ENCODE measurements around the gene LRFN2. TPM values are rescaled to one million over a fixed set of nuclear protein-coding genes. Genes with fewer than 3 reads are reported as not detected.

Gene LRFN2
- total and polyA plus RNA-seq, 2 donors: 0.11 to 0.38 TPM

DNA sequence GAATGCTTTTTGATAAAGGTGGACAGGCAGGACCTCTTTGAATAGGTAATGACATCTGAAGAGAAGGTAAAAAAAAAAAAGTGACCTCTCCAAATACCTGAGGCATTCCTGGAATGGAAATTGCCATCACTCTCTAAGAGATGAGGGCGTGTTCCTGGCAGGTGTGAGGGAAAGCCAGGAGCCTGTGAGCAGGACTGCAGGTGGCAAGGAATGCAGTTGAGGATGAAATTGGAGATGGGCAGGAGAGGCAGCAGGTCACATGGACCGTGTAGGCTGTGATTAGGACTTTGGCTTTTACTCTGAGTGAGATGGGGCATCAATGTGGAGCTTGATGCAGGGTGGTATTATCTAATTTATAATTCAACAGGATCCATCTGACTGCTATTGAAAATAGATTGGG, 227.4 kb downstream of the LRFN2 start:
- no peaks in the 10 kb centered on the region for H3K36me3 ChIP-seq (ENCODE audit: control insufficient read depth in 2 of 2, insufficient read depth in 2 of 2, low read length in 1 of 2)
- WGBS: 66% methylated on average over 2 of the region's 2 CpGs

DNA sequence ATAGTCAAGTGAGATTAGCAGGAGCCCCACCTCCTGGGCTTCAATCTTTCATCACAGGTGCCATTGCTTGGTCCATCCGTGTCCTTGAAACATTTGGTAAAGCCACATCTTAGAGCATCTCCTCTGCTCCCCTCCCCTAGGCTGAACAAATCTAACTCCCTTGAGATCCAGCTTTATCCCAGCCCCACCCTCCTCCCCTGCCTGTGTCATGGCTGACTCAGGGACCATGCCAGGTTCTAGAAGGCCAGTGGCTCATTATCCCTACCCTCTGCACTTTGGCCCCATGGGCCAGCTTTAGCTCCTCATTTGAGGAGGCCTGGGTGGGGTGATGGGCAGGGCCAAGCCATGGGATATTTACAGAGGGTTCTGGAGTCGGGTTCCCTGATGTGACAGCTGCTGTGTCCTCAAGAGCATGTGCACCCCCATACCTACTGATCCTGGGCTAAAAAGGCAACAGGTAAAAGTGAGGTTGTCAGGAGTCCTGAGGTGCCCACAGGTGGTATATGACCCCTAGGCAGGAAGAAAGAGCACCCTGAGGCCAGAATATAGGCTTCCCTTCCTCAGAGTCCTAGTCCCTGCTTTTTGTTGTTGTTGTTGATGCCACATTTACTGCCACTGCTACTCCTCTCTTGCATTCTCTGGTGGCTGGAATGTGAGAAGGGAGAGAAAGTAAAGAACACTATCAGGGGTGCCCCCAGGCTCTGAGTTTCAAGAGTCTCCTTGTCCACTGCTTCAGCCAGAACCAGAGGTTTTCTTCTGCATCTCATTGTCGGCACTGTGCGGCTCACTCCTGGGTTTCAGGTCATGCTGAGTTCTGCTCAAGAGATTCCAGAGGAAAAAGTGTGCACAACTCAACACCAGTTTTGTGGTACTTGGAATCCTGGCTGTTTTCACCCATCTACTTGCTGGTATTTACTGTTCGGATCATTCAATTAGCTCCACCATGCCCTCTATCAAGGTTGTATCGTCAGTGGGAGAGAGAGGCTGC, 228.4 kb downstream of the LRFN2 start:
- no peak for DNase-seq (ENCODE audit: low read depth in 6 of 9, low spot score in 9 of 9)
- Histone ChIP-seq H3K27me3 (ENCODE audit: control insufficient read depth in 2 of 2, insufficient read depth in 1 of 2, low read length in 1 of 2) (no peaks in the 10 kb centered on the region), H3K9me3 (ENCODE audit: control insufficient read depth in 2 of 2, insufficient read depth in 1 of 2, low read length in 1 of 2) (no peaks in the 10 kb centered on the region), H3K4me3 (ENCODE audit: low read length in 2 of 2) (no peak overlapping the region), H3K27ac (ENCODE audit: low read depth in 1 of 2, low read length in 1 of 2) (no peak overlapping the region), H3K4me1 (ENCODE audit: control insufficient read depth in 2 of 2, insufficient read depth in 2 of 2, low read length in 2 of 2) (no peaks in the 10 kb centered on the region), H3K36me3 (ENCODE audit: control insufficient read depth in 2 of 2, insufficient read depth in 2 of 2, low read length in 1 of 2) (no peaks in the 10 kb centered on the region)
- whole genome bisulfite sequencing: 96% methylated on average over 6 of the region's 6 CpGs

More for the DNA sequence above, 227.4 kb downstream of the LRFN2 start:
- Histone ChIP-seq H3K4me3 (ENCODE audit: low read length in 2 of 2) (no peak overlapping the region), H3K9me3 (ENCODE audit: control insufficient read depth in 2 of 2, insufficient read depth in 1 of 2, low read length in 1 of 2) (no peaks in the 10 kb centered on the region), H3K27me3 (ENCODE audit: control insufficient read depth in 2 of 2, insufficient read depth in 1 of 2, low read length in 1 of 2) (no peaks in the 10 kb centered on the region), H3K4me1 (ENCODE audit: control insufficient read depth in 2 of 2, insufficient read depth in 2 of 2, low read length in 2 of 2) (no peaks in the 10 kb centered on the region), H3K27ac (ENCODE audit: low read depth in 1 of 2, low read length in 1 of 2) (no peak overlapping the region)
- no peak for DNase-seq (ENCODE audit: low read depth in 6 of 9, low spot score in 9 of 9)

DNA sequence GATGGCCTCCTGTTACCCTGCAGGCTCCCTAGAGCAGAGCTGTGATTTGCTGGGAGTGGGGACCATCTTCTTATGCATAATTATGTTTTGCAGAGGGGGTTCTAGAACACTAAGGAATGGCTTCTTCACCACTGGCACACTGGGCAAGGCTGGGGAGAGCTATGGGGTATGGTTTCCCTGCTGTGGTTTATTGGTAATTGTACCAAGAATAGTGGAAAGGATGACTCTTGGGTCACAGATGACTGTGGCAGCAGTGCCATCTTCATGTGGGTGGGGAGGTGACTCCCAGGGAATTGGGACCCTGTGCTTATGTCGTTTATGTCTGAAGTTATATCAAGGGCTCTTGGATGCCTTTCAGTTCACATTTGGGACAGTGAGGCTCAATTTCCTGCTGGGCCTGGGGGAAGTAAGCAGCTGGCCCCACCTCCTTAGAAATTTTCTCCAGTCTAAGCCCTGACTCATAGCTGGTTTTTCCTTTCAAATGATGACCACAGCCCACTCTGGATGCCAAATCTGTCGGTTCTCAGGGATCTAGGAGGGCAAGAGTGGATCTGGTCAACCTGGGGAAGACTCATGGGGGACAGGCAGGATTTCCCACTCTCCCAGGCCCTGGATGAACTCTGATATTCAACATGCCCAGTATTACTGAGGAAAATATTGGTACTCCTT, 230.8 kb downstream of the LRFN2 start:
- 88% methylated on average over 2 of the region's 2 CpGs for WGBS
- DNase-seq (ENCODE audit: low read depth in 6 of 9, low spot score in 9 of 9): no peak
- no peaks in the 10 kb centered on the region for H3K9me3 ChIP-seq (ENCODE audit: control insufficient read depth in 2 of 2, insufficient read depth in 1 of 2, low read length in 1 of 2)
- H3K4me3 ChIP-seq (ENCODE audit: low read length in 2 of 2): no peak overlapping the region
- H3K36me3 ChIP-seq (ENCODE audit: control insufficient read depth in 2 of 2, insufficient read depth in 2 of 2, low read length in 1 of 2): no peaks in the 10 kb centered on the region
- H3K27ac ChIP-seq (ENCODE audit: low read depth in 1 of 2, low read length in 1 of 2): no peak overlapping the region
- no peaks in the 10 kb centered on the region for H3K4me1 ChIP-seq (ENCODE audit: control insufficient read depth in 2 of 2, insufficient read depth in 2 of 2, low read length in 2 of 2)
- H3K27me3 ChIP-seq (ENCODE audit: control insufficient read depth in 2 of 2, insufficient read depth in 1 of 2, low read length in 1 of 2): no peaks in the 10 kb centered on the region

DNA sequence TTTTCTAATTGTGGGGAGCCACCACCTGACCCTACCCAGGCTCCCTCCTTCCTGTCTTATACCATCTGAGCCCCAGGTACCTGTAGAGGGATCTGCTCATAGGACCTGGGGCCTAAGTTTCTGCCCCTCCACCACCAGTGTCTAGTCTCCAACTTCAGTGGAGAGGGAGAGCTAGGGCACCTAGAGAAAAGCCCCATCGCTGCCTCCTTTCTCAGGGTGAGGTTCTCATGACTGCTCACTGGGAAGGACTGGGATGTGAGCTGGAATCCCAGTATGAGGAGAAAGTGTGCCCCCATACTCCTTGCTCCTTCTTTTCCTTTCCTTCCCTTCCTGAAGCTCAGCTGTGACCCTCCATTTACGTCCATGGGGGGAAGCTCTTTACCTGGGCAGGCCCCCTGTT, 231.6 kb downstream of the LRFN2 start:
- WGBS: 96% methylated on average over 2 of the region's 2 CpGs
- no peak overlapping the region for H3K27ac ChIP-seq (ENCODE audit: low read depth in 1 of 2, low read length in 1 of 2)
- H3K9me3 ChIP-seq (ENCODE audit: control insufficient read depth in 2 of 2, insufficient read depth in 1 of 2, low read length in 1 of 2): no peaks in the 10 kb centered on the region
- no peaks in the 10 kb centered on the region for H3K4me1 ChIP-seq (ENCODE audit: control insufficient read depth in 2 of 2, insufficient read depth in 2 of 2, low read length in 2 of 2)
- H3K4me3 ChIP-seq (ENCODE audit: low read length in 2 of 2): no peak overlapping the region
- no peaks in the 10 kb centered on the region for H3K36me3 ChIP-seq (ENCODE audit: control insufficient read depth in 2 of 2, insufficient read depth in 2 of 2, low read length in 1 of 2)
- no peaks in the 10 kb centered on the region for H3K27me3 ChIP-seq (ENCODE audit: control insufficient read depth in 2 of 2, insufficient read depth in 1 of 2, low read length in 1 of 2)
- no peak for DNase-seq (ENCODE audit: low read depth in 6 of 9, low spot score in 9 of 9)

DNA sequence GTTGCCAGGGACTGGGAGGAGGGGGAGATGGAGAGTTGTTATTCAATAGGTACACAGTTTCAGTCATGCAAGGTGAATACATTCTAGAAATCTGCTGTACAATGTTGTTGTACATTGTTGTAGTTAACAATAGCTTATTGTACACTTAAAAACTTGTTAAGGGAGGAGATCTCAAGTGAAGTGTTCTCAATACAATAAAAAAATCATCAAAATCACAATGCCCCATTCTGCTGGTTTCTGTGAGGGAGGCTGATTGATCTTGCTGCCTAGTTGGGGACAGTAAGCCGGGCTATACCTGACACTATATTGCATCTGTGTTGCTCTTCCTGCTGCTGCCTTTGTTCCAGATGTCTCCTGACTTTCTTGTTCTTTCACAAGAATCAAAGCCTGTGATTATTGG, 232.1 kb downstream of the LRFN2 start:
- no peaks in the 10 kb centered on the region for H3K4me1 ChIP-seq (ENCODE audit: control insufficient read depth in 2 of 2, insufficient read depth in 2 of 2, low read length in 2 of 2)
- H3K36me3 ChIP-seq (ENCODE audit: control insufficient read depth in 2 of 2, insufficient read depth in 2 of 2, low read length in 1 of 2): no peaks in the 10 kb centered on the region
- no peaks in the 10 kb centered on the region for H3K27me3 ChIP-seq (ENCODE audit: control insufficient read depth in 2 of 2, insufficient read depth in 1 of 2, low read length in 1 of 2)
- 97% methylated on average over 1 of the region's 1 CpG for WGBS
- H3K4me3 ChIP-seq (ENCODE audit: low read length in 2 of 2): no peak overlapping the region
- no peak for DNase-seq (ENCODE audit: low read depth in 6 of 9, low spot score in 9 of 9)
- no peaks in the 10 kb centered on the region for H3K9me3 ChIP-seq (ENCODE audit: control insufficient read depth in 2 of 2, insufficient read depth in 1 of 2, low read length in 1 of 2)
- no peak overlapping the region for H3K27ac ChIP-seq (ENCODE audit: low read depth in 1 of 2, low read length in 1 of 2)

DNA sequence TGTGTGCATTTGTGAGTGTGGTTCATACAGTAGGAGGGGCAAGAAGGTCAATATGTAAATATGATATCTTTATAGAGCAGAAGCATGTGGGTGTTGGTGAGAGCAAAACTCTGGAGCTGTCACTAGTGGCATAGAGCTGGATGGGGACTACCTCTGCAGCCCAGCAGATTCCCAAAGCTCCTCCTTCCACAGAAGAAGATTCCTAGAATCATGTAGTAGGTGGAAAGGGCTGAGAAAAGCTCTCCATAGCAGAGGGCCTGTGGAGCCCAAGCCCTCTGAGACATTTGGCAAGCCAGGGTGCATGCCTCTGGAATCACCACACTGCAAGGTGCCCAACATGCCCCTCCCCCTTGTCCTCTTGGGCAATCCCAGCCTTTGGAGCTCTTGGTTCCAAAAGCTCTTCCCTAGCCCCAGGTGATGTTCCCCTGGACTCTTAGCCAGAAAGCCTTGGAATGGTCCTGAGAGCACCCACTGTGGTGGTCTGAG, 233.2 kb downstream of the LRFN2 start:
- Histone ChIP-seq H3K27me3 (ENCODE audit: control insufficient read depth in 2 of 2, insufficient read depth in 1 of 2, low read length in 1 of 2) (no peaks in the 10 kb centered on the region), H3K9me3 (ENCODE audit: control insufficient read depth in 2 of 2, insufficient read depth in 1 of 2, low read length in 1 of 2) (no peaks in the 10 kb centered on the region), H3K36me3 (ENCODE audit: control insufficient read depth in 2 of 2, insufficient read depth in 2 of 2, low read length in 1 of 2) (no peaks in the 10 kb centered on the region), H3K4me1 (ENCODE audit: control insufficient read depth in 2 of 2, insufficient read depth in 2 of 2, low read length in 2 of 2) (no peaks in the 10 kb centered on the region), H3K27ac (ENCODE audit: low read depth in 1 of 2, low read length in 1 of 2) (no peak overlapping the region), H3K4me3 (ENCODE audit: low read length in 2 of 2) (no peak overlapping the region)
- DNase-seq (ENCODE audit: low read depth in 6 of 9, low spot score in 9 of 9): no peak

DNA sequence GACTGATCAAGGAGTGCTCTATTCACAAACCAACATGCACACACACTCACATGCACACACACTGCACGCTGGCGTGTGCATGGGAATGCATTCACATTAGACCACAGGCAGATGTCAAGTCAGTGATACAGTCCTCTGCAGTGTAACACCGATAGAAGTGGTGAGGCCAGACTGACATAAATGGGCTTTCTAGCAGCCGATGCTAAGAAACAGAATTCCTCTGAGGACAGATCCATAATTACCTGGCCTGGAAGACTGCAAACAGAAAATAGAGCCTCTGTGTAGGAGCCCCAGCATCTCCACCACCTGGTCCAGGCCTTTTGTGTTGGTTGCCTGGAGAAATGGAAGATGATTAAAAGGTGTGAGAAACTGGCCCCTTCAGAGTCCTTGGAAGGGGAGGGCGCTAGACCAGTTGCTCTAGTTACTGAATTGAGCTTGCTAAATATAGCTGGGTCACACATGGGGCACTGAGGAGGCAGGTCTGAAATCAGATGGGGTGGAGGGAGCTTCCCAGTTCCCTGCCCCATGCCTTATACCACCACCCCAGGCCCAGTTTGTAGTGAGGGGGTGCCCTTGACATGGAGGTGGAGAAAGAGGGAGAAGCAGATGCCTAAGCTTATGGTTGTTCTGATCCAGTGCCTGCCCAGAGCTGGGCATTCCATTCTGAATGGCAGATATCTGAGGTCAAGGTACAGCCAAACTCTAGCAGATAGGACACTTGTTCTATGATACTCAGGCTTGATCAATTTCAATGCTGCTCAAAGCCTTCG, 233.8 kb downstream of the LRFN2 start:
- Histone ChIP-seq H3K4me1 (ENCODE audit: control insufficient read depth in 2 of 2, insufficient read depth in 2 of 2, low read length in 2 of 2) (no peaks in the 10 kb centered on the region), H3K4me3 (ENCODE audit: low read length in 2 of 2) (no peak overlapping the region), H3K9me3 (ENCODE audit: control insufficient read depth in 2 of 2, insufficient read depth in 1 of 2, low read length in 1 of 2) (no peaks in the 10 kb centered on the region), H3K27me3 (ENCODE audit: control insufficient read depth in 2 of 2, insufficient read depth in 1 of 2, low read length in 1 of 2) (no peaks in the 10 kb centered on the region), H3K27ac (ENCODE audit: low read depth in 1 of 2, low read length in 1 of 2) (no peak overlapping the region), H3K36me3 (ENCODE audit: control insufficient read depth in 2 of 2, insufficient read depth in 2 of 2, low read length in 1 of 2) (no peaks in the 10 kb centered on the region)
- no peak for DNase-seq (ENCODE audit: low read depth in 6 of 9, low spot score in 9 of 9)
- 91% methylated on average over 6 of the region's 6 CpGs for WGBS

DNA sequence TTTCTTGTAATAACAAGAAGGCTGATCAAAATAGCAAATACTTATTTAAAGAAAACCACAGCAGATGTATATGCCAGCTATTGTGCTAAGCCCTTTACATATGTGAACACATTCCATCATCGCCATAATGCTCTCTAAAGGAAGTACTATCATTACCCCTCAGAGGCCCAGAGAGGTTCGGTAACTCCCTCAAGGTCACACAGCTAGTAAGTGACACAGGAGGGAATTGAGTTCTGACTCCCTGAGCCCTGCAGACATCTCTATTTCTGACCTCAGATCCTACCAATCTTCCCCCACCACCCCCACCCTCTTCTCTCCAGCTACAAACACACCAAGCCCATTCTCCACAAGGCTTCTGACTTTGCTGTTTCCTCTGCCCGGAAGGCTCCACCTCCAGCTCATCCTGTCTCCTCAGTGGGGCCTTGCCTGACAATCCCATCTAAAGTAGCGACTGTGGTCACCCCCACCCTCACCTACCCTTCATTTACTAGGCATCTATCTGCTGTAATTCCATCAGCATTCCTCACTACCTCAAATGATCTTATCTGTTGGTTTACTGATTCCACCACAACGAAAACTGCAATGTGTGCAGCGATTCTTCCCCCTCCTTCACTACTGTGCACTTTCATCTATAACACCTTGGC, 234.5 kb downstream of the LRFN2 start:
- no peak for DNase-seq (ENCODE audit: low read depth in 6 of 9, low spot score in 9 of 9)

More for the DNA sequence above, 234.5 kb downstream of the LRFN2 start:
- H3K27ac ChIP-seq (ENCODE audit: low read depth in 1 of 2, low read length in 1 of 2): no peak overlapping the region
- H3K4me3 ChIP-seq (ENCODE audit: low read length in 2 of 2): no peak overlapping the region
- no peaks in the 10 kb centered on the region for H3K27me3 ChIP-seq (ENCODE audit: control insufficient read depth in 2 of 2, insufficient read depth in 1 of 2, low read length in 1 of 2)
- no peaks in the 10 kb centered on the region for H3K36me3 ChIP-seq (ENCODE audit: control insufficient read depth in 2 of 2, insufficient read depth in 2 of 2, low read length in 1 of 2)
- no peaks in the 10 kb centered on the region for H3K4me1 ChIP-seq (ENCODE audit: control insufficient read depth in 2 of 2, insufficient read depth in 2 of 2, low read length in 2 of 2)
- WGBS: 85% methylated on average over 6 of the region's 6 CpGs
- H3K9me3 ChIP-seq (ENCODE audit: control insufficient read depth in 2 of 2, insufficient read depth in 1 of 2, low read length in 1 of 2): no peaks in the 10 kb centered on the region
